Lung (tissue), 12 donors: ENCODE measurements around the gene DTNB. TPM values are rescaled to one million over a fixed set of nuclear protein-coding genes. Genes with fewer than 3 reads are reported as not detected.

Experiments
- ATAC-seq: fragments of 200-7000 bp; cut with Tn5 transposase; one replicate; pipeline ENCODE4 v1.9.1; 2020; ENCODE audit warnings: moderate number of reproducible peaks; ENCODE audit not compliant: insufficient read depth, low FRiP score
- DNase-seq, 3 donors: peaks; one replicate each; pipeline ENCODE4 v3.0.0-alpha.2; 2013 to 2017
- H3K27ac ChIP-seq, 2 donors: one replicate each; pipeline ENCODE4 v1.5.1; 2013; ENCODE audit warnings: mild to moderate bottlenecking in 2 of 2, moderate library complexity in 2 of 2, control low read depth in 1 of 2, inconsistent platforms in 1 of 2, low read depth in 1 of 2, low read length in 1 of 2
- H3K27me3 ChIP-seq, 3 donors: one replicate each; pipeline ENCODE4 v1.5.1; 2013; ENCODE audit warnings: low read length in 2 of 3; ENCODE audit not compliant: control insufficient read depth in 3 of 3, insufficient read depth in 3 of 3
- H3K36me3 ChIP-seq, 4 donors: one replicate each; pipeline ENCODE4 v1.5.1; 2013; ENCODE audit warnings: low read length in 4 of 4, mild to moderate bottlenecking in 1 of 4, moderate library complexity in 1 of 4; ENCODE audit not compliant: control insufficient read depth in 4 of 4, insufficient read depth in 4 of 4
- H3K4me1 ChIP-seq, 5 donors: one replicate each; pipeline ENCODE4 v1.5.1; 2013; ENCODE audit warnings: low read length in 5 of 5, mild to moderate bottlenecking in 2 of 5, moderate library complexity in 1 of 5; ENCODE audit not compliant: control insufficient read depth in 5 of 5, insufficient read depth in 5 of 5
- H3K4me3 ChIP-seq: one replicate; pipeline ENCODE4 v1.5.1; 2013; ENCODE audit warnings: mild to moderate bottlenecking, control low read depth, moderate library complexity
- H3K9ac ChIP-seq, 2 donors: one replicate each; pipeline ENCODE4 v1.5.1; 2013; ENCODE audit warnings: low read length in 2 of 2, control low read depth in 1 of 2; ENCODE audit not compliant: insufficient read depth in 1 of 2
- H3K9me3 ChIP-seq, 4 donors: one replicate each; pipeline ENCODE4 v1.5.1; 2013; ENCODE audit warnings: low read length in 3 of 4, mild to moderate bottlenecking in 1 of 4, moderate library complexity in 1 of 4; ENCODE audit not compliant: control insufficient read depth in 4 of 4, insufficient read depth in 3 of 4
- WGBS, 2 donors: extraction: QIAGEN DNeasy Blood & Tissue Kit; methylation state at CpG; one replicate each; pipeline ENCODE4 v1.1.7; 2013; 5-methylcytosine and 5-hydroxymethylcytosine counted together
- polyA plus RNA-seq, 2 donors: library from polyadenylated mRNA; stranded (reverse); fragments of 200-250 nt; gene quantifications; one replicate each; pipeline ENCODE4 v1.2.1, GENCODE V29; 2013
- total RNA-seq, 2 donors: library from RNA; depleted of rRNA in 1 of 2; stranded (reverse); fragments of >200 nt in 1 of 2; gene quantifications; one replicate each; pipeline ENCODE4 v1.2.1, GENCODE V29; 2014 to 2021
- TF ChIP-seq, protein P1 (sequence below): IDR thresholded peaks from 2 replicates; pipeline ENCODE4 v1.5.1; 2012; ENCODE audit warnings: mild to moderate bottlenecking; ENCODE audit errors: control extremely low read depth, extremely low read depth
- donor health status: control.
- donor health status: control.
- donor health status: Bipolar disorder and iron deficiency.
- donor health status: healthy.
- donor health status: DM: yes; HTN: yes; CAD: no.

The DTNB gene
- total and polyA plus RNA-seq, 4 donors, result 10.1 to 35.2 (median 20.4) TPM

DNA sequence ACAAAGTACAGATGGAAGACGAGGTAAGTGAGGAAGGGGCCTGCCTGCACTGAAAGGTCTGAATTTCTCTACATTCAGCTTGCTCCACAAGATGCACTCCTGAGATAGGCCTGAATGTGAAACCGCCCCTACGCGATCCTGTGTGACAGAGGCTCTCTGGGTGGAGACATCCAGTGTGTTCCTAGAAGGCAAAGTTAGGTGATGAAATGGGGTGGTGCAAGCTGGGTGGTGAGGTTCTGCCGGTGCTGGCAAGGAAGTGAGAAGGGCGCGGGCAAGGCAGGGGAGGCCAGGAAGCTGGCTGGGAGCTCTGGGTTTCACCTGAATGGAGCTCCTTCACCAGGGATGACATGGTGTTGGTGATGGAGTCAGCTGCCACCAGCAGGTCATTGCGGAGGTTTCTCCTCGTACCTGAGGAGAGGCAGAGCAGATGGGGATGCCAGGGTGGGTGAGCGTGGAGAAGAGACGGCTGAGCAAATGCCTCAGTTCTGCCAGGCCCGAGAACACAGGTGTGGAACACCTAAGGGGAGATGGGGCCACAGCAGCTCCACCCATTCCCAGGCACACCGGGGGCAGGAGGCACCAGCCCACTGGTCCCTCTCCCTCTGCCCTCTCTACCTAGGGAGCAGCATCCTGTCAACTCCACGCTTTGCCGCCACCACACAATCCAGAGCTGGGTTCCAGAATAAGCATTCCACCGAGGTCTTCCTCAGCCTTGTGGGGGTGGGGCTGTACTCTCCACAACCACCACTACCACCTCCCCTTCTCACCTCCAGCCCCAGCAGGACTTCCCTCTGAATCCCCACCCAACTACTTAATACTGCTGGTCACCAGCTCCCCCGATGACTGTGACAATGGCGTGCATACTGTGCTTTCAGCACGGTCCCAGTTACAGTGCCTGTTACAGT lies 286.2 kb downstream of the DTNB start:
- WGBS, 2 donors, result 85 to 93% methylated on average over 19 of the region's 19 CpGs
- no peak for ATAC-seq

GRCh38 chr2:25385910-25386309 lies 287.5 kb downstream of the DTNB start:
- peaks cover 0 to 8% (median under 1%) of the 10 kb centered on the region in 4 donors for H3K36me3 ChIP-seq
- WGBS, 2 donors, result 78 to 85% methylated on average over 8 of the region's 8 CpGs
- H3K9ac ChIP-seq, result peak overlapping the region in 1 of 2 donors; percentile 33
- H3K4me1 ChIP-seq, result peaks cover 0 to 5% (median 0%) of the 10 kb centered on the region in 5 donors
- H3K9me3 ChIP-seq, result no peaks in the 10 kb centered on the region
- no peak overlapping the region for H3K27ac ChIP-seq
- H3K4me3 ChIP-seq, result no peak overlapping the region
- ATAC-seq, result no peak
- TF ChIP-seq, protein P1, sequence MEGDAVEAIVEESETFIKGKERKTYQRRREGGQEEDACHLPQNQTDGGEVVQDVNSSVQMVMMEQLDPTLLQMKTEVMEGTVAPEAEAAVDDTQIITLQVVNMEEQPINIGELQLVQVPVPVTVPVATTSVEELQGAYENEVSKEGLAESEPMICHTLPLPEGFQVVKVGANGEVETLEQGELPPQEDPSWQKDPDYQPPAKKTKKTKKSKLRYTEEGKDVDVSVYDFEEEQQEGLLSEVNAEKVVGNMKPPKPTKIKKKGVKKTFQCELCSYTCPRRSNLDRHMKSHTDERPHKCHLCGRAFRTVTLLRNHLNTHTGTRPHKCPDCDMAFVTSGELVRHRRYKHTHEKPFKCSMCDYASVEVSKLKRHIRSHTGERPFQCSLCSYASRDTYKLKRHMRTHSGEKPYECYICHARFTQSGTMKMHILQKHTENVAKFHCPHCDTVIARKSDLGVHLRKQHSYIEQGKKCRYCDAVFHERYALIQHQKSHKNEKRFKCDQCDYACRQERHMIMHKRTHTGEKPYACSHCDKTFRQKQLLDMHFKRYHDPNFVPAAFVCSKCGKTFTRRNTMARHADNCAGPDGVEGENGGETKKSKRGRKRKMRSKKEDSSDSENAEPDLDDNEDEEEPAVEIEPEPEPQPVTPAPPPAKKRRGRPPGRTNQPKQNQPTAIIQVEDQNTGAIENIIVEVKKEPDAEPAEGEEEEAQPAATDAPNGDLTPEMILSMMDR, result no peak
- no peaks in the 10 kb centered on the region for H3K27me3 ChIP-seq
- peak in 1 of 3 donors; percentile 16 for DNase-seq

More for the DNA sequence above, 286.2 kb downstream of the DTNB start:
- DNase-seq, result no peak
- H3K4me3 ChIP-seq, result no peak overlapping the region
- H3K27ac ChIP-seq, result no peak overlapping the region
- peaks cover 0 to 8% (median under 1%) of the 10 kb centered on the region in 4 donors for H3K36me3 ChIP-seq
- H3K27me3 ChIP-seq, result no peaks in the 10 kb centered on the region
- H3K4me1 ChIP-seq, result peaks cover 0 to 5% (median 0%) of the 10 kb centered on the region in 5 donors
- H3K9ac ChIP-seq, result no peak overlapping the region
- no peaks in the 10 kb centered on the region for H3K9me3 ChIP-seq
- TF ChIP-seq, protein P1, result no peak

DNA sequence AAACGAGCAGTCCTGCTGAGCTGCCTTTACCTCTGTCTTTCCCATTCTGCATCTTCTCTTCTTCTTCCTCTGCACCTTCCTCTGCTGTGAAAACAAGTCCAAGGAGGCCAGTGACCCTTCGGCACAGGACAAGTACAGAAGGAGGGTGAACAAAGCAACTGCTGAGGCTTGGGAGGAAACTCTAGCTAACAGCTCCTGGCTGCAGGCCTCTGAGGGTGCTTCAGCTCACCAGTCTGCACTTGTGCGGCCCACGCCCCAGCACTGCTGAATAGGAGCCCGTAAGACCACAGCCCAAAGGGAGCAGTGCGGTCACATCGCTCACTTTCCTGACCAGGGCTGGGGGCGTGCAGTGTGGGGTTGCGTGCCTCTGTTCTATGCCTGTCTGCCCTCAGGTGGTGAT lies 289.6 kb downstream of the DTNB start:
- Histone ChIP-seq H3K27me3 (no peaks in the 10 kb centered on the region), H3K4me1 (peaks cover 0 to 5% (median 0%) of the 10 kb centered on the region in 5 donors), H3K9ac (no peak overlapping the region), H3K9me3 (no peaks in the 10 kb centered on the region), H3K27ac (no peak overlapping the region), H3K36me3 (peaks cover 0 to 8% (median under 1%) of the 10 kb centered on the region in 4 donors), H3K4me3 (no peak overlapping the region)
- WGBS, 2 donors, result 97 to 98% methylated on average over 9 of the region's 9 CpGs
- no peak for ATAC-seq
- TF ChIP-seq, protein P1, result no peak
- no peak for DNase-seq
